Keratinocyte (primary cell): Measurements from ENCODE around the gene STK17A. TPM values are rescaled to one million over a fixed set of nuclear protein-coding genes. Genes with fewer than 3 reads are reported as not detected.
"Not testable (repeated sequence)": the region's sequence is repeated elsewhere in the genome, so short reads cannot be mapped to it uniquely, and the experiment has no call there.

Experiments used
- DNase-seq: peaks from one replicate; pipeline ENCODE4 v3.0.0-alpha.2; 2011; ENCODE audit warnings: low read depth, missing footprints, low spot score
- FAIRE-seq: peaks from 2 replicates; lab custom pipeline; 2011; peaks lifted over from hg19 to GRCh38; lab: Jason Lieb, UNC
- H2AFZ ChIP-seq: 2 replicates; pipeline ENCODE4 v1.6.0; 2012; ENCODE audit warnings: low read length, control low read depth, inconsistent platforms; ENCODE audit not compliant: control insufficient read depth
- H3K27ac ChIP-seq: 2 replicates; pipeline ENCODE4 v1.5.1; 2011; ENCODE audit warnings: low read length; ENCODE audit not compliant: control insufficient read depth, insufficient read depth
- H3K27me3 ChIP-seq: 3 replicates; pipeline ENCODE4 v1.6.0; 2011; ENCODE audit warnings: low read length; ENCODE audit not compliant: control insufficient read depth, insufficient read depth; ENCODE audit errors: extremely low read depth
- H3K36me3 ChIP-seq, 2 experiments: 2 replicates in 1 of 2; 3 replicates in 1 of 2; pipeline ENCODE4 v1.5.1; 2011; ENCODE audit warnings: low read length in 2 of 2, mild to moderate bottlenecking in 1 of 2; ENCODE audit not compliant: control insufficient read depth in 2 of 2, insufficient read depth in 2 of 2; ENCODE audit errors: extremely low read depth in 1 of 2
- H3K4me1 ChIP-seq: 3 replicates; pipeline ENCODE4 v1.5.1; 2011; ENCODE audit warnings: low read length; ENCODE audit not compliant: control insufficient read depth, insufficient read depth; ENCODE audit errors: extremely low read depth
- H3K4me2 ChIP-seq: 3 replicates; pipeline ENCODE4 v1.6.0; 2011; ENCODE audit warnings: low read depth, low read length; ENCODE audit not compliant: control insufficient read depth, insufficient read depth; ENCODE audit errors: extremely low read depth
- H3K4me3 ChIP-seq, 3 experiments: fragments of 200-600 bp in 1 of 3; sonication (generic) in 1 of 3; 2 replicates in 2 of 3; 3 replicates in 1 of 3; pipeline ENCODE4 v1.5.1; 2011 to 2016; ENCODE audit warnings: low read length in 3 of 3, mild to moderate bottlenecking in 3 of 3, control low read depth in 2 of 3, inconsistent platforms in 1 of 3, low read depth in 1 of 3, mixed read lengths in 1 of 3, mixed run types in 1 of 3, moderate library complexity in 1 of 3; ENCODE audit not compliant: control insufficient read depth in 2 of 3, insufficient read depth in 2 of 3; ENCODE audit errors: extremely low read depth in 1 of 3
- H3K79me2 ChIP-seq: 2 replicates; pipeline ENCODE4 v1.6.0; 2012; ENCODE audit warnings: low read length; ENCODE audit not compliant: control insufficient read depth, insufficient read depth
- H3K9ac ChIP-seq: 3 replicates; pipeline ENCODE4 v1.6.0; 2011; ENCODE audit warnings: low read length; ENCODE audit not compliant: control insufficient read depth, insufficient read depth; ENCODE audit errors: extremely low read depth
- H3K9me1 ChIP-seq: 3 replicates; pipeline ENCODE4 v1.6.0; 2011; ENCODE audit warnings: low read length; ENCODE audit not compliant: control insufficient read depth, insufficient read depth; ENCODE audit errors: extremely low read depth
- H3K9me3 ChIP-seq: 2 replicates; pipeline ENCODE4 v1.5.1; 2012; ENCODE audit warnings: low read depth, low read length; ENCODE audit not compliant: control insufficient read depth
- H4K20me1 ChIP-seq: 3 replicates; pipeline ENCODE4 v1.6.0; 2011; ENCODE audit warnings: low read length; ENCODE audit not compliant: control insufficient read depth, insufficient read depth; ENCODE audit errors: extremely low read depth
- CTCF ChIP-seq, 3 experiments: IDR thresholded peaks in 1 of 3; conservative IDR thresholded peaks in 1 of 3; optimal IDR thresholded peaks in 1 of 3; 2 replicates in 2 of 3; 3 replicates in 1 of 3; pipeline versions ENCODE3 to v1.5.1; 2011; ENCODE audit warnings: low read length in 3 of 3, mild to moderate bottlenecking in 3 of 3, moderate library complexity in 2 of 3, control low read depth in 1 of 3, inconsistent platforms in 1 of 3; ENCODE audit not compliant: insufficient read depth in 2 of 3; ENCODE audit errors: extremely low read depth in 1 of 3
- dilution Hi-C: fragments of 300-500 bp; cut with MboI; formaldehyde crosslinking; loops from one replicate; pipeline ENCODE4 v1.7.0; 2020; ENCODE audit warnings: low sequenced_read_pairs; ENCODE audit not compliant: extremely low pct_ligation_motif_present
- polyA plus RNA-seq, 5 experiments: library from polyadenylated mRNA; depleted of rRNA in 3 of 5; stranded (reverse) in 3 of 5; stranded (forward) in 1 of 5; unstranded in 1 of 5; fragments of >200 nt; gene quantifications; 1 replicate in 1 of 5; 2 replicates in 3 of 5; 3 replicates in 1 of 5; pipeline versions ENCODE4 v1.2.1 to v1.2.3, GENCODE V29; 2011 to 2012; ENCODE audit warnings: missing spikeins in 2 of 5, low read depth in 1 of 5, low replicate concordance in 1 of 5

The STK17A gene
- polyA plus RNA-seq, 1 donor (not counting 4 experiments of a cell fraction or from before 2014, with no cell fraction given) = 81.3 TPM

GRCh38 chr7:43671521-43671920, 88.6 kb downstream of the STK17A start:
- dilution Hi-C loops = no loop called here
- Histone ChIP-seq H3K27ac (no peak overlapping the region), H3K79me2 (peaks cover 50% of the 10 kb centered on the region), H3K4me3 (no peak overlapping the region), H2AFZ (no peak overlapping the region), H3K36me3 (no peaks in the 10 kb centered on the region), H3K27me3 (no peaks in the 10 kb centered on the region), H3K4me2 (no peak overlapping the region), H4K20me1 (no peaks in the 10 kb centered on the region), H3K4me1 (peaks cover 18% of the 10 kb centered on the region), H3K9me3 (no peaks in the 10 kb centered on the region), H3K9ac (no peak overlapping the region), H3K9me1 (no peaks in the 10 kb centered on the region)
- FAIRE-seq (no peak), DNase-seq (no peak)
- TF ChIP-seq CTCF (optimal IDR thresholded peaks at IDR 0.05 in 1 of 3, IDR thresholded peaks at IDR 0.05 in 1 of 3, conservative IDR thresholded peaks at IDR 0.05 in 1 of 3; ENCODE audit: extremely low read depth in 1 of 3, insufficient read depth in 2 of 3, low read length in 3 of 3) = no peak

- Histone ChIP-seq H3K4me1 (peaks cover 13% of the 10 kb centered on the region), H3K79me2 (peaks cover 49% of the 10 kb centered on the region)
- H3K4me2 ChIP-seq, H3K36me3 ChIP-seq, H3K27me3 ChIP-seq, H2AFZ ChIP-seq, H4K20me1 ChIP-seq, H3K9me3 ChIP-seq, H3K9me1 ChIP-seq, H3K9ac ChIP-seq, dilution Hi-C loops, FAIRE-seq, DNase-seq, H3K4me3 ChIP-seq, H3K27ac ChIP-seq: not testable (repeated sequence)
Measured at GRCh38 chr7:43673243-43673976, 90.5 kb downstream of the STK17A start.
